HG03108 (cell line): ENCODE data around the gene FOLR3.
"Not testable (repeated sequence)": the region's sequence is repeated elsewhere in the genome, so short reads cannot be mapped to it uniquely, and the experiment has no call there.

ENCODE experiments used
- ATAC-seq: cut with Tn5 transposase; IDR thresholded peaks from one replicate; pipeline ENCODE4 v1.9.1; 2021; ENCODE audit warnings: moderate library complexity; ENCODE audit not compliant: unreplicated experiment

FOLR3 gene

GRCh38 chr11:72160319-72160718, 24.8 kb downstream of the FOLR3 start:
- ATAC-seq, result no peak

- no peak for ATAC-seq
These were observed 27.5 kb downstream of the FOLR3 start for GRCh38 chr11:72162891-72163492.

DNA sequence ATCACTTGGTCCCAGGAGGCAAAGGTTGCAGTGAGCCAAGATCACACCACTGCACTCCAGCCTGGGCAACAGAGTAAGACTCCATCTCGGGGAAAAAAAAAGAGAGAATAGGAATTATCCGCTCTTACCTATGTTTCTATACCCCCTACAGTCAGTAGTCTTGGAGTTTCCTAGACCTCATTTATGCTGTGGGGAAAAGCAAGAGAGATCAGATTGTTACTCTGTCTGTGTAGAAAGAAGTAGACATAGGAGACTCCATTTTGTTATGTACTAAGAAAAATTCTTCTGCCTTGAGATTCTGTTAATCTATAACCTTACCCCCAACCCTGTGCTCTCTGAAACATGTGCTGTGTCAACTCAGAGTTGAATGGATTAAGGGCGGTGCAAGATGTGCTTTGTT, 28.7 kb downstream of the FOLR3 start:
- not testable (repeated sequence) for ATAC-seq

- not testable (repeated sequence) for ATAC-seq
These were observed 33.6 kb downstream of the FOLR3 start for GRCh38 chr11:72169046-72169555.

DNA sequence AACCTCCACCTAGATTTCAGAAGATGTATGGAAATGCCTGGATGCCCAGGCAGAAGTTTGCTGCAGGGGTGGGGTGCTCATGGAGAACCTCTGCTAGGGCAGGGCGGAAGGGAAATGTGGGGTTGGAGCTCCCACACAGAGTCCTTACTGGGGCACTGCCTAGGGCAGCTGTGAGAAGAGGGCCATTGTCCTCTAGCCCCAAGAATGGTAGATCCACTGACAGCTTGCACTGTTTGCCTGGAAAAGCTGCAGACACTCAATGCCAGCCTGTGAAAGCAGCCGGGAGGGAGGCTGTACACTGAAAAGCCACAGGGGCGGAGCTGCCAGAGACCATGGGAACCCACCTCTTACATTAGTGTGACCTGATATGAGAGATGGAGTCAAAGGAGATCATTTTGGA, 34.2 kb downstream of the FOLR3 start:
- ATAC-seq, result not testable (repeated sequence)

DNA sequence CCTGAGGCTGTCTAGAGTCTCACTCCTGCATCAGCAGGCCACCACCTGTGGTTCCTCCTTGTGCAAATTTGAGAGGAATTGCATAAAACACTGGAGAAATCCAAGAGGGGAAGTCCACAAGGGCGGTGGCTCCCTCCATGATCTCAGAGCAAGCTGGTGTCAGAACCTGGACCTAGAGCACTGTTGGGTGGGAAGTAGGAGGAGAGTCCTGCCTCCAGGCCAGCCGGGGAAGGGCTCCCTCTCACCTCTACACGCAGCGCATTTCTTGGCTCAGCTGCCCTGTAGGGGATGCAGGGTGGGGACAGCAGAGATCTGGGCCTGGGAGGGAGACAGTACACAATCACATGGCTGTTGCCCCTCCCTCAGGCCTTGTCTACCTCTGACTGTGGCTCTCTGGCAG, 36.5 kb downstream of the FOLR3 start:
- ATAC-seq, result not testable (repeated sequence)

DNA sequence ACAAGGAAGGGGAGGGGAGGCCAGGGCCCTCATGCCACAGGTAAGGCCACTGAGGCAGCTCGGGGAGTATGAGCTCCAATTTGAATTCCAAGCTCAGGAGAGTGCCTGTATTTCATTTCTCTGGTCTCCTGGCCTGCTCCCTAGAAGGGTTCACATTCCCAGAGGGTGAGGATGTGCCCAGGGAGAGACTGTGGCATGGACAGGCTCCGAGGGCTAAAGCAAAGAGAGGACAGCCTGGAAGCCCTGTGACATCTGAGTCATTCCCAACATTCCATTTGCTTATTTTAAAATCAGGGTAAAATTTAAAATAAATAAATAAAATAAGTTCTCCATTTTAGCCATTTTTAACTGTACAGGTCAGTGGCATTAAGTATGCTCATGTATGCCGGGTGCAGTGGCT, 37.8 kb downstream of the FOLR3 start:
- ATAC-seq, result no peak

- no peak for ATAC-seq
These were observed 39.0 kb downstream of the FOLR3 start for GRCh38 chr11:72174302-72175070.

DNA sequence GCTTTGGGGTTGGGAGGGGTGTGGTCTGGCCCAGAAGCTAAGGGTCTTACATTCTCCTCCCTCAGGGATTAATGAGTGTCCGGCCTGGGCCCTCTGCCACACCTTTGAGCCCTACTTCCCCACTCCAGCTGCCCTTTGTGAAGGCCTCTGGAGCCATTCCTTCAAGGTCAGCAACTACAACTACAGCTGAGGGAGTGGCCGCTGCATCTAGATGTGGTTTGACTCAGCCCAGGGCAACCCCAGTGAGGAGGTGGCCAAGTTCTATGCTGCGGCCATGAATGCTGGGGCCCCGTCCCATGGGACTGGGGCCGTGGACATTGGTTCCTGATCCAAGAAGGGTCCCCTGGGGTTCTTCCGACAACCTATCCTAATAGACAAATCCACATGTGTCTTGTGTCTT, 42.1 kb downstream of the FOLR3 start:
- no peak for ATAC-seq

DNA sequence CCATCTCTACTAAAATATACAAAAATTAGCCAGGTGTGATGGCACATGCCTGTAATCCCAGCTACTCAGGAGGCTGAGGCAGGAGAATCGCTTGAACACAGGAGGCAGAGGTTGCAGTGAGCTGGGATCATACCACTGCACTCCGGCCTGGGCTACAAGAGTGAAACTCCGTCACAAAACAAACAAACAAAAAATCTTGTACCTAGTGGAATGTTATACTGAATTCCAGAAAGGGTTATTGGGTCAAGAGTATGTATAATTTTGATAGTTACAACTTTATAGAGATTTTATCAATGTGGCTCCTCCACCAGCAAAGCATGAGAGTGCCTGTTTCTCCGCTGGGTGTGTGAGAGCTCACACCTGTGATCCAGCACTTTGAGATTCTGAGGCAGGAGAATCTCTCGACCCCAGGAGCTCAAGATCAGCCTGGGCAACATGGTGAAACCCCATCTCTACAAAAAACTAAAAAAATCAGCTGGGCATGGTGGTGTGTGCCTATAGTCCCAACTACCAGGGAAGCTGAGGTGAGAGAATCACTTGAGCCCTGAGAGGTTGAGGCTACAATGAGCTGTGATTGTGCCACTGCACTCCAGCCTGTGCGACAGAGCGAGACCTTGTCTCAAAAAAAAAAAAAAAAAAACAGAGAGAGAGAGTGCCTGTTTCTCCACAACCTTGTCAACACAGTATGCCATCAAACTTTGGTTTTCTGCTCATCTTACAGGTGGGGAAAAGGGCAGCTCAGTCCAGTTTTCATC, 43.7 kb downstream of the FOLR3 start:
- ATAC-seq, result no peak

DNA sequence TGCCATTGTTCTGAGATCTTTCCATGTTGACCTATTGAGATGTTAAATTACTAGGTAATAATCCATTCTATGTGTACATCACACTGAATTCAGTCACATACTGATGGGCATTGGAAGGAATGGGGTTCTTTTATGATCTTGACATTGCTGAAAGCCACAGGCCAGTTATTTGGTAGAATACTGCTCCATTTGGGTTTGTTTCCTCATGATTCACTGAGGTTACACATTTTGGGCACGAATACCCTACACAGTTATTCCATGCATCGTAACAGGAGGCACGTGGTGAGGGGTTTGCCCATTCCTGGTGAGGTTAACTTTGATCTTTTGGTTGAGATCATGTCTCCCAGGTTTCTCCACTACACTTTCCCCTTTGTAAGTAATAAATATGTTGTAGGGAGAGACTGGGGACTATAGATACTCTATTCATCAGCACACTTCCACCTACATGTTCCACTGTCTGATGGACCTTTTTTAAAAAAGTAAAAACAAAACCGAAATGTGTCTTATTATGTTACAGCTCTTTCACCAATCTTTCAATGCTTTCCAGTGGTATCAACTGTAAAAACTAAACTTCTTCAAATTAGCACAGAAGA, 44.4 kb downstream of the FOLR3 start:
- ATAC-seq, result no peak

DNA sequence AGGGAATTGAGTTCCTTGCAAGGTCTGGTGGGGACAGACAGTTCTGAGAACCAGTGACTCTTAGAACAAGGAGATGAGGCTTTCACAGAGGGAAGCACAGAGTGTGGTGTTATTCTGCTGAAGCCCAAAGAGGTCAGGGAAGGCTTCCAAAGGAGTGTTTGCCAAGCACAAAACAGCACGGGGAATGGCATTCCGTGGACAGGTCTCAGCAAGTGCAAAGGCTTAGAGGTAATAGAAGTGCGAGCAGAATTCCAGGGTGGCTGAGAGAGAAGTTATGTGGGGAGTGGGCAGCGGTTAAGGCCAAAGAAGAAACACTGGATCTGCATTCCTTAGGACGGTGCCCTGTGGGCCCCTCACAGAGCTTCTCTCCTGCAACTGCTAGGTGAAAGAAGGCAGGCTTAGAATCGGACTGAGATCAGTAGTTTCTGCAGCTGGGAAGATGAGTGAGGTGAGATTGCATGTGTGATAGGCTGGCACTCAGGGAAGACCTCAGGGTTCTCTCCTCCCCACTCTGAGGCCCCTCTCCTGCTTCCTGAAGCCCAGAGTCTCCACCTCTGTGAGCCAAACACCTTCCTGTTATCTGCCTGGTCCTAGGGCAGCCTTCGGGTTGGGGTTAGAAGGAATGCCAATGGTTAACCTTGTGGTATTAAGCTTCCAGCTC, 45.5 kb downstream of the FOLR3 start:
- ATAC-seq, result not testable (repeated sequence)

GRCh38 chr11:72181553-72181958, 46.0 kb downstream of the FOLR3 start:
- ATAC-seq, result not testable (repeated sequence)

DNA sequence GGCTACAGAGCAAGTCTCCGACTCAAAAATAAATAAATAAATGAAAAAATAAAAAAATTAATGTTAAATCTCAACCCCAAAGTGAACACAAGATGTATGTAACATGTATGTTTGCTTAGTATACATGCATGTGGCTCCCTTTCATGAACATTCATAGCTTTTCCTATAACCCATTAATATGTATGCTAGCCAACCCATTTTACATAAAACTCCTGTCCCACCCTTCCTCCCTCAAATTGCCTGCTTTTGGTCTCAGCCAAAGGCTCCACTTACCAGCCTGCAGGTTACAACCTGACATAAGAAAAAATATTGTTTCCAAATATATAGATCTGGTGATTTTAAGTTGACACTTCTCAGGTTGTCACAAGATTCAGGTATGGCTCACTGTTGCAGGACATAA, 52.7 kb downstream of the FOLR3 start:
- ATAC-seq, result no peak
